Activated CD8-positive, alpha-beta memory T cell treated with anti-CD3 and anti-CD28 coated beads for 1 hour (primary cell): ENCODE results near the gene PLA2G5.
"Not testable (repeated sequence)": the region's sequence is repeated elsewhere in the genome, so short reads cannot be mapped to it uniquely, and the experiment has no call there.

Experiments used
- DNase-seq, 2 donors: peaks; one replicate each; pipeline ENCODE4 v3.0.0-alpha.2; 2020; ENCODE audit warnings: low read depth in 1 of 2; ENCODE audit errors: extremely low read depth in 1 of 2

PLA2G5 gene

GRCh38 chr1:20069874-20070273 is at the start of gene PLA2G5:
PLA2G5 (plus strand) TSS chr1:20070194; CDS start chr1:20084831, 14,637 bp downstream.
- DNase-seq: no peak

DNA sequence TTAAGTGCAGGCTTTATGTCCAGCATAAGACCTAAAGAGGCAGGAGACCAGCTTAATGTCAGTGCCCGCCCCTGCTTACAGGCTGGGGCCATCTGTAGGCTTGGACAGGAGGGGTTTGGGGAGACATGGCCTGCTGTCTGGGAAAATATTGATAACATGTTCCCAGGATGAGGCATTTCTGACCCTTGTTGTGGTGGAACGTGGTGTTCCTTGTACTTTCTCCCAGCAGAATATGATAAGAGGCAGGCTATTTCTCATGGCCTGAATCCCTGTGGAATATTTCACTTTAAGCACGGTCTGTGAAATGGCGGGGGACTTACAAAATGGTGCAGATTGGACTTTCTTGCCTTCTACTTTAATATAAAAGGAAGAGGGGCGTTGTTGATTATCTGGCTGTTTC is 41.9 kb upstream of the PLA2G5 start:
- no peak for DNase-seq

DNA sequence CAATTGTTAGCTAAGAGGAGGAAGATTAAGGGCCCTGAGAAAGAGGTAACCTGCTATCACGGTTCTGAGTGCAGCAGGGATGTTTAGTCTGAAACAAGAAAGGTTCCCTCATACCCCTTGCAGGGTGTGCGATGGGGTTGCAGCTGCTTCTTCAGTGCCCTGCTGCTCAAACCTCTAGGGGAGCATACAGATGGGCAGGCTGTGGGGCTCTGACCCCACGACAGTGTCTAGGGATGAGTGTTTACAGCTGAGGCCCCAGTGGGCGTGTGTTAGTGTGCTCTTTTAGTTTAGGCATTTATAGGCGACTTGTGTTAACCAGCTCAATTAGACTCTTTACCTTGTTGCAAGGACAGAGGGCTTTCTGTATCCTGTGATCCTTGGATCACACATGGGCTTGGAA is 41.3 kb upstream of the PLA2G5 start:
- no peak for DNase-seq

GRCh38 chr1:20029178-20029912 is 40.6 kb upstream of the PLA2G5 start:
- DNase-seq: no peak

DNA sequence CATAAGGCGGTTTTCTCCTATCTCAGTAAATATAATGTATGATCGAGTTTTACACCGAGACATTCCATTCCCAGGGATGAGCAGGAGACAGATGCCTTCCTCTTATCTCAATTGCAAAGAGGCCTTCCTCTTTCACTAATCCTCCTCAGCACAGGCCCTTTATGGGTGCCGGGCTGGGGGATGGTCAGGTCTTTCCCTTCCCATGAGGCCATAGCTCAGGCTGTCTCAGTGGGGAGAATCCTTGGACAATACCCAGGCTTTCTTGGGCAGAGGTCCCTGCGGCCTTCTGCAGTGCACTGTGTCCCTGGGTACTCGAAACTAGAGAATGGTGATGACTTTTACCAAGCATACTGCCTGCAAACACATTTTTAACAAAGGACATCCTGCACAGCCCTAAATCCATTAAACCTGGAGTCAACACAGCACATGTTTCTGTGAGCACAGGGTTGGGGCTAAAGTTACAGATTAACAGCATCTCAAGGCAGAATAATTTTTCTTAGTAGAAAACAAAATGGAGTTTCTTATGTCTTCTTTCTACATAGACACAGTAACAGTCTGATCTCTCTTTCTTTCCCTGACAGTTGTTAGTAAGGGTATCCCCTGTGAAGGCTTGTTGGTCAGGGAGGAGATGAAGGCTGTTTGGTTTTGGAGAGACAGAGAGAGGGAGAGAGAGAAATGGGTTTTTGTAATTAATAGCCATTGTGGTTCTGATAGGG is 39.4 kb upstream of the PLA2G5 start:
- not testable (repeated sequence) for DNase-seq

- DNase-seq: no peak
Measured at GRCh38 chr1:20031161-20031560, 38.8 kb upstream of the PLA2G5 start.

DNA sequence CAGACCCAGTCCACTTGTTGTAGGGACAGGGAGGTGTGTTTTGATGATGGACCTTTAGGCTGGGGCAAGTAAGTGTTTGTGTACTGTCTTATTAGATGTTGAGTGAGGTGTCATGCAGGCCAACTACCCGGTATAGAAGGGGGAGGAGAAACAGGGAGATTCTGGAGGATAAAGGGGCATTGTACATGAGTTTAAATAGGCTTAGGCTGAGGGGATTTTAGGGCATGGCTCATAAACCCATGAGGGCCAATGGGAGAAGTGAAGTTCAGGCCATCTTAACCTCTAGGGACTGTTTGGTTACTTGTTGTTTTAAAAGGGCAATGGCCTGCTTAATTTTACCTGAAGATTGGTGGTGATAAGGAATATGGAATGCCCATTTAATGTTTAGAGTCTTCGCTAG is 38.2 kb upstream of the PLA2G5 start:
- DNase-seq: no peak

- no peak for DNase-seq
Measured at GRCh38 chr1:20032425-20032824, 37.6 kb upstream of the PLA2G5 start.

DNA sequence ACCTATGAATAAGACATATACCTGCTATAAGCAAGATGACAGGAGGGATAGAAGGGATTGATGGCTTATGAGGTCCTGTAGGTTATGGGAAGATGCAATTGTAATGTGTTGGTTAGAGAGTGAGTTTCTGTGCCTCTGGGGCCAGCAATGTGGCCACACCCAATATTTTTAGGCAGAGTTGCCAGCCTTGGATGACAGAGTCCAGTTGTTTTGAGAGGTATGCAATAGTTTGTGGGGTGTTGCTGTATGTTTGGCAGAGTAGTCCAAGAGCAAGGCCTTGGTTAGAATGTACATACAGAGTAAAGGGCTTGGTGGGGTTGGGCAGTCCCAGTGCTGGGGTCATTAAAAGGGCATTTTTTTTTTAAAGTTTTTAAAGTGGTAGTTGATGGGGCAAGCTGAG is 36.6 kb upstream of the PLA2G5 start:
- DNase-seq: no peak

DNA sequence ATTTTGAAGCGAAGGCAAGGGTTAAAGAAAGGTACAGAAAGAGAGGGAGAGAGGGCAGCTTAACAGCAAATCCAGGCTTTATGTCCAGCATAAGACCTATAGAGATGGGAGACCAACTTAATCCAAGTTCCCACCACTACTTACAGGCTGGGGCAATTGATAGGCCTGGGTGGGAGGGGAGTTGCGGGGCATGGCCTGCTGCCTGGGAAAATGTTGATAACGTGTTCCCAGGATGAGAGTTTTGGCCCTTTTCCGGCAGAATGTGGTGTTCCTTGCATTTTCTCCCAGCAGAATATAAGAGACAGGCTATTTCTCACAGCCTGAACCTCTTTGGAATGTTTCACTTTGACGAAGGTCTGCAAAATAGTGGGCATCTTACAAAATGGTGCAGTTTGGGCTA is 34.9 kb upstream of the PLA2G5 start:
- no peak for DNase-seq

DNA sequence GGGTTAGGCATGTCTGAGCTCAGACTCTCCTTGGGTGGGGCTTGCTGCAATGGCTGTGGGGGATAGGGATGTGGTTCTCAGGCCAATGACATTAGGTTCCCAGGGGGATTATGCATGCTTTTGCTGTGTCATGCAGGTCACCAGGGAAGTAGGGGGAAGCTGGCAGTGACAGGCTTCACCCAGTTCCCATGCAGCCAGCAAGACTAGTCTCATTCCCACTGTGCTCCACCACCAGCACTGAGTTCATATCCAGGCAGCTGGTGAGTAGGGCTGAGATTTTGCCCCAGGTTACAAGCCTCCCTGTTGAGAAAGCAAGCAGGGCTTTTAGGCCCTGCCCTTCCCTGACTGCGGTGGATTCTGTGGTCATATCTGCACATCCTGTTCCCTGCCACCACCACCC is 32.1 kb upstream of the PLA2G5 start:
- DNase-seq: no peak

DNA sequence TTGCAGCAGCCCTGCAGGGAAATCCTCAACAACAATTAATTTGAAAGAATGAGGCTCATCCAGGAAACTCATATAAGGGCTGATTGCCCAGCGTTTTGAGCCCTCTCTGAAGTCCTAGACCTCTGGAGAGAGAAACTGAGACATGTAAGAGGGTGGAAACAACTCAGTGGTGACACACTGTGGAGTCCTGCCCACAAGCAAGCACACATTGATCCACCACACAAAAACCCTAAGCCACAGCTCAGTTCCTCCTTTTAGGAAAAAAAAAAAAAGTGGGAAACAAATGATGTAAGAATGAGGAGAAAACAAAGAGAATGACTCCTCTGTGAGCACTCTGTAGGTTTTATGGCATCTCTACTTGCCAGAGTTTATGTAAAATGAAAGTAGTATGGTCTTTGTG is 22.9 kb upstream of the PLA2G5 start:
- DNase-seq: no peak

DNA sequence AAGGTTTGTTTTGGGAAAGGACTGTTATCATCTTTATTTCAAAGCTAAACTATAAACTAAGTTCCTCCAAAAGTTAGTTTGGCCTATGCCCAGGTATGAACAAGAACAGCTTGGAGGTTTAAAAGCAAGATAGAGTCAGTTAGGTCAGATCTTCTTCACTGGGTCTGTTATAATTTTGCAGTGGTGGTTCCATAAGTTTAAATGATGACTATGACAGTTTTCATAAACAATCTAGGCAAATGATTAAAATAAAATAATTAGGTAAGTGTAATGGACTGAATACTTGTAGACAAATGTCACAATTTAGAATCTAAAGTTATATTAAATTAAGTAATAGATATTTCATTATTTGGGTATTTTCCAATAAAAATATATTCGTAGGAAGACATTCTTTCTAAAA is 21.4 kb upstream of the PLA2G5 start:
- DNase-seq: no peak

- not testable (repeated sequence) for DNase-seq
Measured at GRCh38 chr1:20049056-20049798, 20.8 kb upstream of the PLA2G5 start.

GRCh38 chr1:20051218-20051829 is 18.7 kb upstream of the PLA2G5 start:
- DNase-seq: no peak

DNA sequence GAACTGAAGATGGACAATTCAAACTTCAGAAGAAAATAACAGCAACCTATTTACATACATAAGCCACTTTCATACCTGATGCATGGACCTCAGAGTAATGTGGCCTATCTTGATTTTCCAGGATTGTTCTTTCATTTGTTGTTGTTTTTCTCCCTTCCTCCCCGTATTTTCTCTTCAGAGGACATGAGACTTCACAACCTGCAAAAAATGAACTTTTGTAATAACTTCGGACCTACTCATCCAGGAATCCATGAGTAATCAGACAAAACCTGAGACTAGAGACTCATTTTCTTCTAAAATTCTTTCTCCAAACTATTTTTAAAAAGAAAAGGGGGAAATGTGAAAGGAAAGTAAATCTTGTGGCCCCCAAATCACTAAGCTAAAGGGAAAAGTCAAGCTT is 17.6 kb upstream of the PLA2G5 start:
- DNase-seq: no peak

DNA sequence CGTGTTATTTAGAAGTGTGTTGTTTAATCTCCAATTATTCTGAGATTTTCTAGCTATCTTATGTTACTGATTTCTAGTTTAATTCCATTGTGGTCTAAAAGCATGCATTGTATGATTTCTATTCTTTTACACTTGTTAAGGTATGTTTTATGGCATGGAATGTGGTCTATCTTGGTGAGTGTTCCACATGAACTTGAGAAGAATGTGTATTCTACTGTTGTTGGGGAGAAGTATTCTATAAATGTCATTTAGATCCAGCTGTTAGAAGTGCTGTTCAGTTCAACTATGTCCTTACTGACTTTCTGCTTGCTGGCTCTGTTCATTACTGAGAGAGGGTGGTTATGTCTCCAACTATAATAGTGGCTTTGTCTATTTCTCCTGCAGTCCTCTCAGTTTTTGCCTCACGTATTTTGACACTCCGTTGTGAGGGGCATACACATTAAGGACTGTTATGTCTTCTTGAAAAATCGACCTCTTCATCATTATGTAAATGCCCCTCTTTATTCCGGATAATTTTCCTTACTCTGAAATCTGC is 12.0 kb upstream of the PLA2G5 start:
- no peak for DNase-seq

GRCh38 chr1:20058531-20058930 is 11.5 kb upstream of the PLA2G5 start:
- no peak for DNase-seq

GRCh38 chr1:20059847-20060246 is 10.1 kb upstream of the PLA2G5 start:
- DNase-seq: no peak

- DNase-seq: not testable (repeated sequence)
Measured at GRCh38 chr1:20060791-20061190, 9.2 kb upstream of the PLA2G5 start.

DNA sequence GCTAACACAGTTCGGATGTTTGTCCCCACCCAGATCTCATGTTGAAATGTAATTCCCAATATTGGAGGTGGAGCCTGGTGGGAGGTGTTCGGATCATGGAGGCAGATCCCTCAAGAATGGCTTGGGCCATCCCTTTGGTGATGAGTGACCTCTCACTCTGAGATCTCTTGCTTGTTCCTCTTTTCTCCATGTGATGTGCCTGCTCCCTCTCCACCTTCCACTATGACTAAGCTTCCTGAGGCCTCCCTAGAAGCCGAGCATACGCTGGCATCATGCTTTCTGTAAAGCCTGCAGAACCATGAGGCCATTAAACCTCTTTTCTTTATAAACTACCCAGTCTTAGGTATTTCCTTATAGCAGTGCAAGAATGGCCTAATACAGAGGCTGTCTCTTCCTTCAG is 8.1 kb upstream of the PLA2G5 start:
- DNase-seq: no peak
